ENCODE measurements around the gene TSHZ2.

Gene TSHZ2

DNA sequence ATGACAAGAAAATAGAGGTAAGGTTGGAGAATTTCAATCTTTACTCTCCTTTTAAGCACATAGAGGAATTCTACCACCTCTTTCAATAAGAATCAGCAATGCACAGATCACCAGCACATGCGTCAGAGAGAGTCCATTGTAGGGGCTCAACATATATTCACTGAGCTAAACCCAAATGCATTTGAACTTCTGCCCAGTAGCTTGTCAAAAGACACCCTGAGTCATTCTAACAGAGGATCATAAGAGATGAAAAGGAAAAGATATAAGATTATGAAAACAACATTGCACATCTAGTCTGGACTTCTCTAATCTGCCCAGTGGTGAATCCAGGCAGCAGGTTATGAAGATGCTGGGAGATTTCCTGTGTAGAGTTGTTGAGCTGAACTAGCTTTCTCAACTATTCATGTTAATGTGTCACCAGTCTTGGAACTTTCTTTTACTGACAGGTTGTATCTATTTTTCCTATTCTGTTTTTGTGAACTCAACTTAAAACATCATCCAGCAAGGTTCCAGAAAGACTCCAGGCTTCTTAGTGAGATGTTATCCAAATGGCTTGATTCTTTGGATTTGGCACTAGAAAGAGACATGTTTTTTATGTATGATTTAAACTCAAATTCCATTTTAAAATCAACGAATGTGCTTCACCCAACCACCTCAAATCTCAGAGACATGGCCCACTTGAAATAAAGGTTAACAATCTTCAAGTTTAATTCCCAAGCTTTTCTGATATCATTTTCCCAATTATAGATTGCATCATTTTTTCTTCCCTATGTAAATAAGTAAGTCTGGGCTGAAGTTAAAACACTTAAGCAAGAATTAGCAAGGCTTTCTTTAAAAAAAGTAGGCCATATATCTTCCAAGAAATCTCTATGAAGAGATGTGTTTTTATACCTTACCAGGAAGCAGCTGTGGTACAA lies 89.3 kb downstream of the TSHZ2 start:
- no peak for DNase-seq (ENCODE audit: low read depth in 2 of 2)

DNA sequence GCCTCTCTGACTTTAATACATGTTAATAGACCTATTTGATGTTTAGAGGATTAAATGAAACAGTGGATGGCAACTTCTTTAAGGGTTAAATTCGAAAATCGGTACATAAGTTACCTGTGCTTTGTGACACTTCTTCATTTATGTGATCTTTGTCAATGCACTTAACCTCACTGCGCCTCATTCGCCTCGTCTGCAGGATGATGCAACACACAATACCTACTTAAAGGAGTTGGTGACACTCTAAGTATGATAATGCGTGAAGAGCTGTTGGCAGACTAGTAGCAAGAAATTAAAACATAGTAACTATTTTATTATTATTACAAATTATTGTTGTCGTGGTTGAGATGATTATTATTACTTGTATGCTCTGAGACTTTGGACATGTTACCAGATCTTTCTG lies 92.8 kb downstream of the TSHZ2 start:
- DNase-seq (ENCODE audit: low read depth in 2 of 2), result no peak

DNA sequence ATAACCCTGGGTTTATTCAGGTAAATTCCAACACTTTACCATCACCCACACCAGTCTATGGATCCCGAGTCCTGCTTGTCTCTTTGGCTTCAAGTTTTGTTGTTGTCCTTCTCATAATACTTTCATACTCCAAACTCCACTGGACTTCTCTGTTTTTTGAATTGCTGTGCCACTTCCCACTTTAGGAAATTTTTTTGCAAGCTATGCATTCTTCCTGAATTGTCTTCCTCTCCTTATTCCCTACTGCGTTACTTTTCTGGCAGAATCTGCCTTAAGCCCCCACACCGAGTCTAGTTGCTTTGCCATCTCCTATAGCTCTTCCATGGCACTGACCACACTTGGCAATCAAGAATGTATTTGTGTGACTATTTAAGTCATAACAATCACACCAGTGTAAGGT lies 96.1 kb downstream of the TSHZ2 start:
- DNase-seq (ENCODE audit: low read depth in 2 of 2), result no peak

- no peak for DNase-seq (ENCODE audit: low read depth in 2 of 2)
These were observed 97.0 kb downstream of the TSHZ2 start for GRCh38 chr20:53069132-53069531.

- DNase-seq (ENCODE audit: low read depth in 2 of 2), result no peak
These were observed 98.1 kb downstream of the TSHZ2 start for GRCh38 chr20:53070224-53070623.

- no peak for DNase-seq (ENCODE audit: low read depth in 2 of 2)
These were observed 98.7 kb downstream of the TSHZ2 start for GRCh38 chr20:53070706-53071392.

DNA sequence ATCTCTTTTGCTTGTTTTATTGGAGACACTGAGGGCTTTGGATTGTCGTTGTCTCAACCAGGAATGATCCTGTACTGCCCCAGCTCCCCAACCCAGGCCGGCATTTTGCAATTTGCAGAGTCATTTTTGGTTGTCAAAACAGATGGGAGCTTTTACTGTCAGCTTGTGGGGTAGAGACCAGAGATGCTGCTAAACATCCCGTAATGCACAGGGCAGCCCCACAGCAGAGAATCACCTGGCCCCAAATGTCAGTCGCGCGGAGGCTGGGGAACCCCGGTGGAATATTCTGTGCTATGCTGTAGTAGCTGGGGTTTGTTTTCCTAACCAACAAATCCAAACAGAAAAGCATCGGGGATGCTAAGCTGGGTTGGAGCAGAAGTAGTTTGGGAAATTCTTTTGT lies 99.7 kb downstream of the TSHZ2 start:
- no peak for DNase-seq (ENCODE audit: low read depth in 2 of 2)

DNA sequence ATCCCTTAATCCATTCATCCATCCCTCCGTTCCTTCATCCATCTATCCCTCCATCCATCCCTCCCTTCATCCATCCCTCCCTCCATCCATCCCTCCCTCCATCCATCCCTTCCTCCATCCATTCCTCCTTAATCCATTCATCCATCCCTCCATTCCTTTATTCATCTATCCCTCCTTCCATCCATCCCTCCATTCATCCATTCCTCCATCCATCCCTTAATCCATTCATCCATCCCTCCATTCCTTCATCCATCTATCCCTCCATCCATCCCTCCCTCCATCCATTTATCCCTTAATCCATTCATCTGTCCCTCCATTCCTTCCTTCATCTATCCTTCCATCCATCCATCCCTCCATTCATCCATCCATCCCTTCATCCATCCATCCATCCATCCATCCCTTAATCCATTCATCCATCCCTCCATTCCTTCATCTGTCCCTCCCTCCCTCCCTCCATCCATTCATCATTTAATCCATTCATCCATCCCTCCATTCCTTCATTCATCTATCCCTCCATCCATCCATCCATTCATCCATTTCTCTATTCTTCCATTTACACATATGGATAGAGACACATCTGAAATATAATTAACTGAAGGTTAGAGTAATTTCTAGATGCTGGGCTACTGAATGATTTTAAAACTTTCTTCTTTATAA lies 100.9 kb downstream of the TSHZ2 start:
- DNase-seq (ENCODE audit: low read depth in 2 of 2), result no peak

DNA sequence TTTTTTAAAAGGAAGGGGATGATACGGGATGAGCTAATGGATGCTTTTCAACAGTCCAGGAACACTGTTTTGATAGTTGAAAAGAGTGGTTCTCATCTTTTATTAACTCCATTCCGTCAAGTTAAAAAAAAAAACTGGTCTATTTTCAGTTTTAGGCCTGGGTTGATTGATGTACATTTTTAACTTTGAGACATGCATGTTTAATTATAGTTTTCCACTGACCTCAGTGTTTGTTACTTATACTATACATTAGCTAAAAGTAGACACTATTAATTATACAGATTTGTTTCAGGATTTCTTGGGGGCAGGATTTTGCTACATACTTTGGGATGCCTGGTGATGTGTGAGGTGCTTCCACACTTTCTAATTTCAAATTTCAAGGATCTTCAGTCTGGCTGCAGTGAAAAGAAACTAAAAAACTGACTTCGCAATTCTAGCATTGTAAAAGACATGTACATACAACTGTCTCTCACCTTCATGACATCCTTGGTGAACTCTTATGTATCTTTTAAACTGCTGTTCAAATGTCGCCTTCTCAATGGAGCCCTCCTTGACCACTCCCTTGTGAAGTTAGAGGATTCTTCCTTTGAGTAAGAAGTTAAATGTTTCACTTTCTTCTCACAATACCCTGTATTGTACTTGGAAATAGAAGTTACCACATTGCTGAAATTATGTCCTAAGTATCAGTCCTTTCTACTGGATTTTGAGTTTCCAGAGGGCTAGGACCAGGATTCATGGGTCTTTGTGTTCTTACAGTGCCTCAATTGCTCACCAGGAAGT lies 101.7 kb downstream of the TSHZ2 start:
- DNase-seq (ENCODE audit: low read depth in 2 of 2), result no peak

- DNase-seq (ENCODE audit: low read depth in 2 of 2), result no peak
These were observed 102.7 kb downstream of the TSHZ2 start for GRCh38 chr20:53074811-53075314.

DNA sequence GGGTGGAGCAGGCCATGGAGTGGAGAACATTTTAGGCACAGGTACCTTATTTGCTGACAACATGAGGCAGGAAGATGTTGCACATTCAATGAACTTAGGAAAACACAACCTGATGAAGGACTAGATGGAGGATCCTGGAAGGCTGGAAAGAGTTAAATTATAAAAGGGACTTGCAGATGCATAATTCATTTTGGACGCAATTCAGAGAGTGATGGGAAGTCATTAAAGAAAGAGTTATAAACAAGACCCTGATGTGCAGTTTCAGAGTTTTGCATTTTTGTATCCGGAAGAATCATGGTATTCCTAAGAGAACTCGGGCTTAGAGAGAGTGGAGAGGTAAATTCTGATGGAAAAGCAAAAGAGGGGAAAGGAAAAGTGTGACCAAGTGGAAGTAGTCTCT lies 104.5 kb downstream of the TSHZ2 start:
- DNase-seq (ENCODE audit: low read depth in 2 of 2), result no peak

DNA sequence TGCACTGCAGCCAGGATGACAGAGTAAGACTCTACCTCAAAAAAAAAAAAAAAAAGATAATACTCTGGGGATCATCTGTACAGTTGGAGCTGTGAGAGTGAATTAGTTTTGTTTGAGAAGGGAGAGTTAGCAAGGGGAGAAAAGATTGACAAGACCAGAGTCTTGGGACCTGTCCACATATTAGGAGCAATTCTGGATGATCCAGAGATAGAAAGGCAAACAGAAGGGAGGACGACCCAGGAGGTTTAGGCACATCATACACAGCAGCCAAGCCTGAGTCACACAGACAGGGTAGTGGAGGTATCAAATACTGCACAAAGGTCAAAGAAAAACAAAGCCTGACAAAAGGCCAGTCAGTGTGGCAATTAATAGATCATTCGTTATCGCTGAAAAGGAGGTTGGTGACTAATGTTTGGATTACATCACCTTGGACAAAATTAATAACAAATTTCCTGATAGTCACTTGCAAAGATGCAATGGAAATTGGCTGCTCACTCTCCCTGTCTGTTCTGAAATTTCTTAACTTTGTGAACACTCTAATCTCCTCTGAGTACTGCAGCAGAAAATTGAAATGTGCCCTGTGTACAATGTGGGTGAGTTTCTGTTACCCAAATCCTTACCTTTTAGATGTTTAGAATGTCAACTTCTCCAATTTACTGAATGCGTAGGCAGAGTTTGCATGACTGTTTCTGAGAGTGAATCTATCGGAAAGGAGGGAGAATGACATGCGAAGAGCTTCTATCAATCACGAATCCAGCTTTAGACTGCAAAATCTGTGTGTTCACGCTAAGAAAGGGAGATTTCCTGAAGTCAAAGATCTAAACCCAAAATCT lies 105.4 kb downstream of the TSHZ2 start:
- no peak for DNase-seq (ENCODE audit: low read depth in 2 of 2)

GRCh38 chr20:53078761-53079160 lies 106.6 kb downstream of the TSHZ2 start:
- DNase-seq (ENCODE audit: low read depth in 2 of 2), result no peak

- no peak for DNase-seq (ENCODE audit: low read depth in 2 of 2)
These were observed 107.1 kb downstream of the TSHZ2 start for GRCh38 chr20:53079261-53079691.

DNA sequence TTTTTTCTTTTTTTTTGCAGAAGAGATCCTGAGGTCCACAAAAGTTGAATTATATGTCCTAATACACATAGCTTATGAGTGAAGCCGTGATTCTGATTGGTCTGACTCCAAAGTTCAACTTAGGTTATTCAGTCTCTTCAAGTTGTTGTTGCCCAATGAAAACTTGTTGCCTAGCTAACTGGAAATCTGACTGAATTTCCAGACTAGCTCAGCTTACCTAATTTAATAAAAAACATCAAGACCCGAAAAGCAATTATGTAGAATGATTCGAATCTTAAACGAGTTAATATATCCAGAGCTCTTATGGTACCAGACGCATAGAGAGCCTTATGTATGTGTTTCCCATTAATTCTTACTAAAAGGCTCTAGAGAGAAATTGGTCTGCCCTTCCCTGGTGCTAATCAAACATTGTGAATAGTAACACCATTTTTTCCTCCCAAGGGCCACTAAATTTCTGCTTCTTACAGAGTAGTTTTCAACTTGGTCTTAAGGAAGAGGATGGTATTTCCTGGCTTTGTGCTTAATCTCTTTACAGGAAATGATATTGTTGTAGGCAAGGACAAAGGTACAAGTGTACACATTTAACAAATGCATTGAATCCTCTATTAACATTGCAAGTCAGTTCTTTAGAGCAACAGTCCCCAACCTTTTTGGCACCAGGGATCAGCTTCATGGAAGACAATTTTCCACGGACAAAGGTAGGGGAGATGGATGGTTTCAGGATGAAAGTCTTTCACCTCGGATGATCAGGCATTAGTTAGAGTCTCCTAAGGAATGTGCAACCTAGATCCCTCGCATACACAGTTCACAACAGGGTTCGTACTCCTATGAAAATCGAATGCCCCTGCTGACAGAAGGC lies 107.9 kb downstream of the TSHZ2 start:
- DNase-seq (ENCODE audit: low read depth in 2 of 2), result no peak

DNA sequence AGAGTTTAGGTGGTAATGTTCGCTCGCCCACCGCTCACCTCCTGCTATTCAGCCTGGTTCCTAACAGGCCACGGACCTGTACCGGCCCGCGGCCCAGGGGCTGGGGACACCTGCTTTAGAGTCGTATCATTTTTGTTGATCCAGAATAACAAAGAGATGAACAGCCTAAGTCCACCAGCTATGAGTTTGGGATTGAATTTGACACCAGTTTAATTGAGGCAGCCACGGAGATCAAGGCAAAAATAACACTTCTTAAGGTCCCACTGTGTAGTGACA lies 108.5 kb downstream of the TSHZ2 start:
- DNase-seq (ENCODE audit: low read depth in 2 of 2), result no peak

DNA sequence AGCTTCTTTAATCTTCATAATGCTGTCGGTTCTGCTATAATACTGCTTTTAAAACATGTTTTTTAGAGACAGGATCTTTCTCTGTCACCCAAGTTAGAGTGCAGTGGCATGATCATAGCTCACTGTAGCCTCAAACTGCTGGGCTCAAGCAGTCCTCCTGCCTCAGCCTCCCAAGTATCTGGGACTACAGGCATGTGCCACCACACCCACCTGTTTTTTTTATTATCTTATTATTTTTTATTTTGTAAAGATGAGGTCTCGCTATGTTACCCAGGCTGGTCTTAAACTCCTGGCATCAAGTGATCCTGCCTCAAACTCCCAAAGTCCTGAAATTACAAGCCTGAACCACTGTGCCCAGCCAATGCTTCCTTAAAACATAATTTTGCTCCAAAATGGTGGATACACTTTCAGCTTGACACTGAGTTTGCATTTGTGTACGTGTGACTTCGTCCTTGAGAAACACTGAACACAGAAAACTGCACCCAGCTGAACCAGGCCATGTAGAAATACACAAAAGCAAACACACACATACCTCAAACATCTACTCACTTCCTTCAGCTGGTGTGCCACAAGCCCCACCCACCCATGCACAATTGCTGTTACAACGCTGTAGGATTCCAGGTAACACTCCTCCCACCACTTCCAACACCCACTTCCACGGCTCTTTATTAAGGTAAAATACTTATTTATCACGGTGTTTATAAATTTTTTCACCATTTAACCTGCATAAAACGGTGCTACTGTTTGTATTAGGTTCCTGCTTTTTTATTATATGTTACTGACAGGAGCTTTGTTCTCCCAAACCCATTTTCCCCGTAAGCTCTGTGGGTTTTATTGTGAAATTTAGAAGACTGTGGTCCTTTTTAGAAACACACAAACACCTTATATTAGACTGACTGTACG lies 109.1 kb downstream of the TSHZ2 start:
- DNase-seq (ENCODE audit: low read depth in 2 of 2), result no peak

DNA sequence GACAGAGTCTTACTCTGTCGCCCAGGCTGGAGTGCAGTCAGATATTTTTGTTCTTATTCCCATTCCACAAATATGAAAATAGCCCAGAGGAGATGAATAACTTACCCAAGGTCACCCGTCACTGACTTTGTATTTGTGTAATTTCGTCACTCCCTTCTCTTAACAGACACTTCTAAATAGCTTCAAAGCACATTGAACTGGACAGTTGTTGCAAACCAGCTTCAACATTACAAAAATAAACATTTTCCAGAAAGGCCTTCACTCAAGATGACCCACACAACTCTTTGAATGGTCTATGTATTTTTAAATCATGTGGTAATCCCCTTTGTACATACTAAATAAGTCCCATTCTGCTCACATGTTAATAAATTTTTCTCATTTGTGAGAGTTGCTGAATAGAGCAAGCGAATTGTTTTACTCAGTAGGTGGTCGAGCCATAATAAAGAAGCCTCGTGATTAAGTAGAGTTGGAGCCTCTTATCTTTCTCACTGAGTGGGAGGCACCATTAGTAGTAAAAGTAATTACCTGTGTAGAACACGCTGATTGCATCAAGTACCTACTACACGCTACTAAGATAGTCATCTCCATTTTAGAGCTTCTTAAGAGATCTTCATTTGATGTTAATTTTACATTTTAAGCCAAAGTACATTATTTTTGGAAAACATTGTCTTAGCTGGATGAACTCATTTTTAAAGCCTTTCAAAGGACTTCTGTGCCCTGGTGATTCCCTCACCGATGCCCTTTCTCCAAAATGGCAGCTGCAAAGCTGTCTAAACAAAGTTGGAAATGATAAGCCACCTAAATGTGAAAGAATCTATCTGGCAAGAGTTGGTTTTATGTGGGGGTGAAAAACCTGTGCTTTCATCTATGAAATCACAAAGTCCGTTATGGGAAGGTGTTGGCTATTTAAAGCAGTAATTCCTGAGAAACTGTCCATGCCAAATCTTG lies 110.0 kb downstream of the TSHZ2 start:
- DNase-seq (ENCODE audit: low read depth in 2 of 2), result no peak

All from stimulated activated CD8-positive, alpha-beta memory T cell treated with anti-CD3 and anti-CD28 coated beads, Interleukin-15, amount 100 ng/mL, for 4 hours (primary cell).